ENCODE results near the gene GPR137B.

DNA sequence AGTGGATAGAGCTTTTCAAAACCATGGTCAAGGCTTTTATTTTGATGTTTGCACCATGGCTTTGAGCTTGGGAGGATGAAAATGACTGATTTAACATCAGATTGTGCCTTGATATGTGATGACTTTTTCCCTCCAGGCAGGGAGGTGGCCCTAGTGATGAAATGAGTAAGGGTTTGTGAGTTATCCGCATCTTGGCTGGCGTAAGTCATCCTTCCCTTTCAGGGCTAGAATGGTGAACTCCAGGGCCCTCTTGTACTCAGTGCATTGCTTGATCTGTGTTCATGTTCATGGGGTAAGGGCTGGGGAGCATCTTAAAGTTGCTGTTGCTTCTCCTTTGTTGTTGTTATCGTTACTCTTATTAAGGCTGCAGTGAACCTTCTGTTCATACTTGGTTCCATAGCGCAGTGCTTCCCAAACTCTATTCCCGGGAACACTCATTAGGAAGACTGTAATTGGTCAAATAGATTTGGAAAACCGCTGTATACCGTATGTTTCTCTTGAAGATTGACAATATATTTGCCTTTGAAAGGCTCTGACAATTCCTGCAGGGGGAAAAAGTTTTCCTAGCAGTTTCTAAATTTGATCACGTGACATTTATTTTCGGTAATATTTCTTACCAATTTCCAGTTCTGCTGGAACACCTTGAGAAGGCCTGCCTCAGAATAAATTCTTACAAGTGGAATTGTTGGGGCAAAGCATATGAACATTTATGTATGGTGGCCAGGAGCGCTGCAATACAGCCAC is 23.1 kb downstream of the GPR137B start:
- TF ChIP-seq POLR2A (conservative IDR thresholded peaks at IDR 0.05) (no peak), ZNF121 (CRISPR knock-in tag; conservative IDR thresholded peaks at IDR 0.05) (no peak), EGR1 (conservative IDR thresholded peaks at IDR 0.05) (no peak), TSC22D4 (tag; IDR thresholded peaks at IDR 0.05) (no peak), HNRNPK (IDR thresholded peaks at IDR 0.05; ENCODE audit: low read depth, low read length, poor library complexity, severe bottlenecking) (no peak)

All from K562 (cell line).